Colonic mucosa (tissue), 4 donors: ENCODE measurements around the gene AACS. TPM values are rescaled to one million over a fixed set of nuclear protein-coding genes. Genes with fewer than 3 reads are reported as not detected.
"Not testable (repeated sequence)": the region's sequence is repeated elsewhere in the genome, so short reads cannot be mapped to it uniquely, and the experiment has no call there.

Source experiments
- DNase-seq: peaks from one replicate; pipeline ENCODE4 v3.0.0-alpha.2; 2020
- H3K27ac ChIP-seq: fragments of 200-600 bp; one replicate; pipeline ENCODE4 v1.8.0; 2021
- H3K27me3 ChIP-seq: fragments of 200-600 bp; one replicate; pipeline ENCODE4 v1.8.0; 2021
- H3K36me3 ChIP-seq: fragments of 200-600 bp; one replicate; pipeline ENCODE4 v1.8.0; 2021
- H3K4me1 ChIP-seq: fragments of 200-600 bp; one replicate; pipeline ENCODE4 v1.8.0; 2021; ENCODE audit warnings: mild to moderate bottlenecking
- H3K4me3 ChIP-seq: fragments of 200-600 bp; one replicate; pipeline ENCODE4 v1.8.0; 2021
- H3K9ac ChIP-seq, 2 donors: one replicate each; pipeline ENCODE4 v1.7.0; 2013; ENCODE audit warnings: control low read depth in 2 of 2, low read depth in 2 of 2, low read length in 2 of 2
- H3K9me3 ChIP-seq: fragments of 200-600 bp; one replicate; pipeline ENCODE4 v1.8.0; 2021
- intact Hi-C: fragments of 100-400 bp; cut with DNase I; formaldehyde crosslinking; loops from one replicate; pipeline ENCODE4 v1.14.1; 2022
- total RNA-seq, 2 donors: library from RNA; stranded (reverse); fragmentation: NEBNext Ultra II Directional in 1 of 2; extraction: Animal tissue kit (Norgen Biotek cat#: 25700) in 1 of 2; gene quantifications; one replicate each; pipeline ENCODE4 v1.2.1, GENCODE V29; 2021
- TF ChIP-seq, protein P1 (sequence below): fragments of 200-600 bp; IDR thresholded peaks from one replicate; pipeline ENCODE4 v1.8.0; 2022; ENCODE audit warnings: antibody characterized with exemption, mild to moderate bottlenecking
- donor health status: healthy.
- donor health status: DM: no; HTN: no; CAD: no.
- donor health status: DM: no; HTN: no; CAD: no.

AACS gene
- total RNA-seq, 2 donors from 2014 or later = 50.7 to 58.1 TPM

DNA sequence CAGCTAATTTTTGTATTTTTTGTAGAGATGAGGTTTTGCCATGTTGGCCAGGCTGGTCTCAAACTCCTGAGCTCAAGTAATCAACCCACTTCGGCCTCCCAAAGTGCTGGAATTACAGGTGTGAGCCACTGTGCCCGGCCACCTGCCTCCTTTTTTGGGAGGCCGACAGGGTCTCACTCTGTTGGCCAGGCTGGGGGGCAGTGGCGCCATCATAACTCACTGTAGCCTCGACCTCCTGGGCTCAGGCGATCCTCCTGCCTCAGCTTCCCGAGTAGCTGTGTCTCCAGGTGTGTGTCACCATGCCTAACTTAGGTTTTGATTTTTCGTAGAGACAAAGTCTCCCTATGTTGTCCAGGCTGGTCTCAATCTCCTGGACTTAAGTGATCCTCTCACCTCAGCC, 70.7 kb downstream of the AACS start:
- no peaks in the 10 kb centered on the region for H3K9me3 ChIP-seq
- H3K9ac ChIP-seq = no peak overlapping the region
- TF ChIP-seq, protein P1, sequence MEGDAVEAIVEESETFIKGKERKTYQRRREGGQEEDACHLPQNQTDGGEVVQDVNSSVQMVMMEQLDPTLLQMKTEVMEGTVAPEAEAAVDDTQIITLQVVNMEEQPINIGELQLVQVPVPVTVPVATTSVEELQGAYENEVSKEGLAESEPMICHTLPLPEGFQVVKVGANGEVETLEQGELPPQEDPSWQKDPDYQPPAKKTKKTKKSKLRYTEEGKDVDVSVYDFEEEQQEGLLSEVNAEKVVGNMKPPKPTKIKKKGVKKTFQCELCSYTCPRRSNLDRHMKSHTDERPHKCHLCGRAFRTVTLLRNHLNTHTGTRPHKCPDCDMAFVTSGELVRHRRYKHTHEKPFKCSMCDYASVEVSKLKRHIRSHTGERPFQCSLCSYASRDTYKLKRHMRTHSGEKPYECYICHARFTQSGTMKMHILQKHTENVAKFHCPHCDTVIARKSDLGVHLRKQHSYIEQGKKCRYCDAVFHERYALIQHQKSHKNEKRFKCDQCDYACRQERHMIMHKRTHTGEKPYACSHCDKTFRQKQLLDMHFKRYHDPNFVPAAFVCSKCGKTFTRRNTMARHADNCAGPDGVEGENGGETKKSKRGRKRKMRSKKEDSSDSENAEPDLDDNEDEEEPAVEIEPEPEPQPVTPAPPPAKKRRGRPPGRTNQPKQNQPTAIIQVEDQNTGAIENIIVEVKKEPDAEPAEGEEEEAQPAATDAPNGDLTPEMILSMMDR = no peak
- H3K27me3 ChIP-seq = no peaks in the 10 kb centered on the region
- no peaks in the 10 kb centered on the region for H3K4me1 ChIP-seq
- intact Hi-C loops = no loop called here
- H3K36me3 ChIP-seq = no peaks in the 10 kb centered on the region
- DNase-seq = no peak
- no peak overlapping the region for H3K27ac ChIP-seq
- H3K4me3 ChIP-seq = no peak overlapping the region

DNA sequence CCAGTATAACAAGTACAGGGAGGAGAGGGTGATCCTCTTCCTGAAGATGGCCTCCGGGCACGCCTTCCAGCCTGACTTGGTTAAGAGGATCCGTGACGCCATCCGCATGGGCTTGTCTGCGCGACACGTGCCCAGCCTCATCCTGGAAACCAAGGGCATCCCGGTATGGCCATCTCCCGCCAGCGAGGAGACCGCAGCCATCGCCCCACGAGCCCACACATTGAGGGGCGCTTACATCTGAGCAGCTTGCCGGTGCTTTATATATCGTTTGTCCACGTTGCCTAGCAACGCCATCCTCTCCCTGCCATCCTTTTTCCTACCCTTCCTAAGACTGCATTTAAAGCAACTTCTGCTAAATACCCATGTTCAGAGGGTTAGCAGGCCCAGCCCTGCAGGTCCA, 71.5 kb downstream of the AACS start:
- Histone ChIP-seq H3K36me3 (no peaks in the 10 kb centered on the region), H3K27me3 (no peaks in the 10 kb centered on the region), H3K9me3 (no peaks in the 10 kb centered on the region), H3K4me3 (no peak overlapping the region), H3K4me1 (no peaks in the 10 kb centered on the region), H3K9ac (no peak overlapping the region), H3K27ac (no peak overlapping the region)
- no peak for DNase-seq
- TF ChIP-seq, protein P1 = no peak
- intact Hi-C loops = no loop called here

DNA sequence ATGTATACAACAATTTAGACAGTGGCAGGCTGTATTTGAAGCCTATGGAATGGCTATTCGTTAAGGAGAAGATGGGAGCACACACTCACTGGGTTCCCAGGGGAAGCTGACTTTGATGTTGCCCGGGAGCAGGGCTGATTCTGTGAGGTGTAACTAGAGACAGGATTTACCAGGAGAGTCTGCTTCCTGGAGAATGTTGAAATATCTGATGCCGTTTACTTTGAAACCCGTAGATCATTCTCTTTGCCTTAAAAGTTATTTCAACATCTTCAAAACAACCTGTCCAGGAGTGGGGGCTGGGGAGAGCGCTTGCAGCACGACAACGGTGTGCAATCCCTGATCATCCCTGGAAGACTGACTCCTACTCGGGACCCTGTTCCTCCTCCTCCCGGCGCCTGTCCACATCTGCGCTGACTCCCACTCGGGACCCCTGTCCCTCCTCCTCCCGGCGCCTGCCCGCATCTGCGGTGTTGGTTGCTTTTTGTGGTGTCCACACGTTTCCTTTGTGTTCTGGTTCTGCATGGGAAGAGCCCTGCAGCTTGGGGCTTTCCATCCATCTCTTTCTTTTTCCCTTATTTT, 72.6 kb downstream of the AACS start:
- no peak for DNase-seq
- H3K4me1 ChIP-seq = no peaks in the 10 kb centered on the region
- H3K27me3 ChIP-seq = no peaks in the 10 kb centered on the region
- no peaks in the 10 kb centered on the region for H3K36me3 ChIP-seq
- no peak overlapping the region for H3K9ac ChIP-seq
- no peak overlapping the region for H3K27ac ChIP-seq
- no peak overlapping the region for H3K4me3 ChIP-seq
- no peaks in the 10 kb centered on the region for H3K9me3 ChIP-seq
- TF ChIP-seq, protein P1 = no peak
- intact Hi-C loops = no loop called here

DNA sequence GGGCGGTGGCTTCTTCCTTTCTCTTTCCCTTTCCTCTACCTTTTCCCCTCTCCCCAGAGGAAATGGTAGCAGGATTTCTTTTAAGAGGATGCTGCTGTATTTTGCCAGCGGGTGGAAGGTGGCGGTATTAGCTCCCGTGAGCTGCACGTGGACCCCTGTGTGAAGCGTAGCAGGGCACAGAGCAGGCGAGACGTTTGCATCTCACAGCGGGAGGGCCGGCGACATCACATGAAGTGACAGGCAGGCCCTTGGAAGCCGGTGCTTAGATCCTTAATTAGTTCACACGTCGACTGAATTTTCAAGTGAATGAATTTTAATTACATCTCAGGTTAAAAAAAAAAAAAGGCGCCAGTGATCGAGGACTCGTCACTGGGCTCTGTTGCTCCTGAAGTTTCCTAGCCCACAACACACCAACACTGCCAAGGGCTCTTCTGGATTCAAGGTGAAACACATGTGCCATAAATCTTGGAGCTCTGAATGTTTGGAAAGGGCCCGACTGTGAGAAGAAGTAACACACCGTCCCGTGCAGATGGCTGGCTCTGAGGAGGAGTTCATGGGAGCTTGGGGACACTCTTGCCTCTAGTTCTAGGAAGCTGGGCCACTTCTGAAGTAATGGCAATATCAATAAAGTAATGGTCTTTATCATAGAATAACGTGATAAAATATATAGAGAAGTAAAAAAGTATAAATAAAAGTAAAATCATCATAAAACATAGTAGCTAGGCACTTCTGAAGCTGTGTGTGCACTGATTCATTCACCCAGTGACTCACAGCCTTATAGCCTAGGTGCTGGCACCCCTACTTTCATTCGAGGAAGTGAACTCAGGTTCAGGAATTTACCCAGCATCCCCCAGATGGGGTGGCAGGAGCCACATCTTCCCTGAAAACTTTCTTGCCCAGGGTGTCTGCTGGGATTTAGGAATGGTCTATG, 75.3 kb downstream of the AACS start:
- TF ChIP-seq, protein P1 = no peak
- Histone ChIP-seq H3K4me3 (no peak overlapping the region), H3K36me3 (no peaks in the 10 kb centered on the region), H3K27me3 (no peaks in the 10 kb centered on the region), H3K9me3 (no peaks in the 10 kb centered on the region), H3K9ac (no peak overlapping the region), H3K27ac (no peak overlapping the region), H3K4me1 (no peaks in the 10 kb centered on the region)
- no peak for DNase-seq
- intact Hi-C loops = no loop called here

DNA sequence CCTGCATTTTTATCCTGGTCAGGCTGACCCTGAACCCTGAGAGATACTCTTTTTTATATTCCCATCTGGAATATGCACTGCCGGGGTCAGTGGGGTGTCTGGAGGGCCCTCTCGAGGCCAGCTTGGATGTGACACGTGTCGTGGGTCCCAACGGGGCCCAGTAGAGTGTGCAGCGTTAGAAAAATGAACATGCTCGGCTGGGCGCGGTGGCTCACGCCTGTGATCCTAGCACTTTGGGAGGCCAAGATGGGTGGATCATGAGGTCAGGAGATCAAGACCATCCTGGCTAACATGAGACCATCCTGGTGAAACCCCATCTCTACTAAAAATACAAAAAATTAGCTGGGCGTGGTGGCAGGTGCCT, 76.0 kb downstream of the AACS start:
- H3K9me3 ChIP-seq, H3K36me3 ChIP-seq, H3K4me1 ChIP-seq, H3K9ac ChIP-seq, H3K4me3 ChIP-seq, H3K27me3 ChIP-seq, intact Hi-C loops, H3K27ac ChIP-seq, DNase-seq: not testable (repeated sequence)

DNA sequence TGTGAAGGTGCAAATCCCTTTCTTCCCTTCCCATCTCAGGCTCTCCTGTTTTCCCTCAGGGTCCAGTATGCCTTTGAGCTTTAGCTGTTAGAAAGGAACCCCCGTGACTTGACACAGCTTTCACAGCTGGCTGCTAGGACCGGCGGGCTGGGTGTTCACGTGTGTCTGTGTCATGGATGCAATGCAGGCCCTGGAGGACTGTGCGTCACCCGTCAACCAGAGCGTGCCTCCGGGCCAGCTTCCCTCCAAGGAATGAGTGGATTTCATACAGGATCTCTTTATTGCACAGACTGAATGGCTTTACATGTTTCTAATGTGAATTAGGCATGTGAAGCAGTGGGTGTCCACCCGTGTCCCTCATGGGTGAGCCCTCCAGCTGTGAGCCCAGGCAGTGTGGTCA, 77.4 kb downstream of the AACS start:
- no peaks in the 10 kb centered on the region for H3K4me1 ChIP-seq
- H3K9me3 ChIP-seq = no peaks in the 10 kb centered on the region
- H3K27me3 ChIP-seq = no peaks in the 10 kb centered on the region
- DNase-seq = no peak
- H3K4me3 ChIP-seq = no peak overlapping the region
- intact Hi-C loops = no loop called here
- H3K36me3 ChIP-seq = no peaks in the 10 kb centered on the region
- no peak overlapping the region for H3K27ac ChIP-seq
- TF ChIP-seq, protein P1 = no peak
- no peak overlapping the region for H3K9ac ChIP-seq
